GM23338 (cell line): ENCODE measurements around the gene MAP4K3. TPM values are rescaled to one million over a fixed set of nuclear protein-coding genes. Genes with fewer than 3 reads are reported as not detected.

Experiments used
- CREB1 ChIP-seq: fragments of 250-450 bp; sonication (Bioruptor Pico); IDR thresholded peaks from 2 replicates; pipeline ENCODE4 v1.5.0; 2020; ENCODE audit warnings: low read depth, mild to moderate bottlenecking, moderate library complexity
- NANOG ChIP-seq: IDR thresholded peaks from 2 replicates; pipeline ENCODE4 v1.6.1; 2016; ENCODE audit warnings: antibody characterized with exemption, borderline replicate concordance
- polyA plus RNA-seq: library from polyadenylated mRNA; unstranded; fragments of >200 nt; fragmentation: Nextera tagmentation; extraction: Ambion mirVana; gene quantifications from 2 replicates; pipeline ENCODE4 v1.2.1, GENCODE V29; 2016
- small RNA-seq: library from RNA; depleted of rRNA; stranded (forward); fragments of <200 nt; gene quantifications from one replicate; pipeline ENCODE3, GENCODE V24; 2014; ENCODE audit warnings: low replicate concordance
- total RNA-seq: library from RNA; depleted of rRNA; stranded (reverse); fragments of >200 nt; shearing (Covaris generic); gene quantifications from 2 replicates; pipeline ENCODE4 v1.2.3, GENCODE V29; 2014; rRNA removed

MAP4K3 gene
- total and polyA plus RNA-seq, 2 experiments from 2014 or later, result 33.0 to 90.7 TPM

DNA sequence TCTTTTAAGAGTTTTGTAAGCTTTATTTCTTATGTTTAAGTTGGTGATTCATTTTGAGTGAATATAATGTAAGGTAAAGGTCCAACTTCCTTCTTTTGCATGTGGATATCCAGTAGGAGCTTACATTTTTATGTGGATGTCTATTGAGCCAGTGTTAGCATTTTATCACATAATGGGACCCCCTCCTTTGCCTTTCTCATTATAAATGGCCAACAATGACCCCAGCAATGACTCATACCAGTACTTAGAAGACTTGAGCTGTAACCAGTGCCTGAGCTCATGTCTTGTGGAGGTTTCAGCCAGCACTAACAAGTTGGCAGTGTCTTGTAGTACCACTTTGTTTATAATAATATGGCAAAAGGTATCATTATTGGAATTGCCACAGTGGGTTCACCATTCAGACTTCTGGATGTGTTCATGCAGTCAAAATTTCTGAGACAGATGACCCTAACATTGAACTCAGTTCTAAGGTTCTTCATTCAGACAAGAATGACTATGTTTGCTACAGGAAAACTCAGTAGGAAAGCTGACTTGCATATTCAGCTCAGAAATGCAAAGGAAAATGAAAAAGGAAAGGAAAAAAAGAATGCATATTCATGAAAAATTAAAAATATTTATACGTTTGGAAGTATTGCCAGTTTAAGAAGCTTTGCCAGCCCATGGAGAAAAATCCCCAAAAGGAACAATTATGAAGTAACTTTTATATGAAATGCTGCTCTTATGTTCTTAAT lies 234.3 kb downstream of the MAP4K3 start (continued):
- TF ChIP-seq CREB1, result no peak
- TF ChIP-seq NANOG, result peak; percentile 72; the same call in 1 of the 2 replicates

Small RNA genes lying within 50 kb of the gene (small RNA-seq; reads per million reads assigned to genes)
- not detected for gene RF00272

Other genes starting within 250 kb of the MAP4K3 start
- gene CDKL4, start 193.3 kb downstream of the MAP4K3 start, total RNA-seq, result 0.24 TPM in 1 of 2 replicates, not detected in the other
- gene CDKL4, start 193.3 kb downstream of the MAP4K3 start, polyA plus RNA-seq, result not detected in 2 replicates
- gene TMEM178A, start 228.6 kb upstream of the MAP4K3 start, total RNA-seq, result 12.3 and 17.4 TPM in 2 replicates
- 9.7 and 10.3 TPM in 2 replicates for gene TMEM178A, start 228.6 kb upstream of the MAP4K3 start, polyA plus RNA-seq